Raji (cell line): ENCODE measurements around the gene RWDD4.

Experiments used
- POLR2A ChIP-seq: IDR thresholded peaks from 2 replicates; pipeline ENCODE4 v1.6.1; 2011; ENCODE audit warnings: low read depth, low read length, control low read depth; ENCODE audit not compliant: insufficient read depth

Gene RWDD4

GRCh38 chr4:183657564-183657963, 1.4 kb downstream of the RWDD4 start:
- TF ChIP-seq POLR2A, result no peak

- no peak for TF ChIP-seq POLR2A
These were observed 13.7 kb downstream of the RWDD4 start for GRCh38 chr4:183645326-183645725.

GRCh38 chr4:183639291-183639690, 19.7 kb downstream of the RWDD4 start:
- no peak for TF ChIP-seq POLR2A

- no peak for TF ChIP-seq POLR2A
These were observed 20.5 kb downstream of the RWDD4 start for GRCh38 chr4:183638436-183638835.

- no peak for TF ChIP-seq POLR2A
These were observed 21.5 kb downstream of the RWDD4 start for GRCh38 chr4:183637461-183637860.

- TF ChIP-seq POLR2A, result no peak
These were observed 22.1 kb downstream of the RWDD4 start for GRCh38 chr4:183636923-183637322.

- TF ChIP-seq POLR2A, result no peak
These were observed 22.5 kb downstream of the RWDD4 start for GRCh38 chr4:183636503-183636902.

GRCh38 chr4:183635741-183636140, 23.2 kb downstream of the RWDD4 start:
- TF ChIP-seq POLR2A, result no peak

- no peak for TF ChIP-seq POLR2A
These were observed 23.7 kb downstream of the RWDD4 start for GRCh38 chr4:183635321-183635720.

GRCh38 chr4:183633476-183634400, 25.2 kb downstream of the RWDD4 start:
- TF ChIP-seq POLR2A, result no peak

- no peak for TF ChIP-seq POLR2A
These were observed 26.3 kb downstream of the RWDD4 start for GRCh38 chr4:183632689-183633088.

GRCh38 chr4:183631577-183632198, 27.3 kb downstream of the RWDD4 start:
- TF ChIP-seq POLR2A, result no peak

GRCh38 chr4:183627979-183628588, 30.9 kb downstream of the RWDD4 start:
- TF ChIP-seq POLR2A, result no peak

GRCh38 chr4:183626168-183626567, 32.8 kb downstream of the RWDD4 start:
- TF ChIP-seq POLR2A, result no peak

GRCh38 chr4:183624548-183624947, 34.4 kb downstream of the RWDD4 start:
- no peak for TF ChIP-seq POLR2A

- TF ChIP-seq POLR2A, result no peak
These were observed 37.1 kb downstream of the RWDD4 start for GRCh38 chr4:183621875-183622274.
